H9 (cell line): Measurements from ENCODE around the gene TBC1D5. TPM values are rescaled to one million over a fixed set of nuclear protein-coding genes. Genes with fewer than 3 reads are reported as not detected.

Experiments used
- DNase-seq: peaks from one replicate; pipeline ENCODE4 v3.0.0-alpha.2; 2017
- H2AFZ ChIP-seq: one replicate; pipeline ENCODE4 v1.6.1; 2013; ENCODE audit warnings: mild to moderate bottlenecking, low read length, control low read depth, moderate library complexity
- H2AK5ac ChIP-seq: 2 replicates; pipeline ENCODE4 v1.6.1; 2013; ENCODE audit warnings: low read length, control low read depth, mixed read lengths; ENCODE audit not compliant: insufficient read length
- H2BK120ac ChIP-seq: one replicate; pipeline ENCODE4 v1.6.1; 2013; ENCODE audit warnings: low read depth, mild to moderate bottlenecking, low read length, control low read depth, inconsistent platforms; ENCODE audit not compliant: poor library complexity, severe bottlenecking
- H2BK12ac ChIP-seq: 2 replicates; pipeline ENCODE4 v1.6.1; 2013; ENCODE audit warnings: low read length, control low read depth, mixed read lengths, low read depth; ENCODE audit not compliant: insufficient read length
- H2BK15ac ChIP-seq: 2 replicates; pipeline ENCODE4 v1.6.1; 2013; ENCODE audit warnings: low read depth, low read length, control low read depth
- H2BK20ac ChIP-seq: one replicate; pipeline ENCODE4 v1.6.1; 2013; ENCODE audit warnings: low read depth, mild to moderate bottlenecking, low read length, control low read depth, inconsistent platforms; ENCODE audit not compliant: poor library complexity, severe bottlenecking
- H2BK5ac ChIP-seq: 2 replicates; pipeline ENCODE4 v1.6.1; 2013; ENCODE audit warnings: low read length, control low read depth, mixed read lengths; ENCODE audit not compliant: insufficient read length
- H3K14ac ChIP-seq: 2 replicates; pipeline ENCODE4 v1.6.1; 2013; ENCODE audit warnings: low read length, control low read depth; ENCODE audit not compliant: insufficient read depth
- H3K18ac ChIP-seq: 2 replicates; pipeline ENCODE4 v1.6.1; 2013; ENCODE audit warnings: low read depth, mild to moderate bottlenecking, mixed read lengths, low read length, control low read depth; ENCODE audit not compliant: insufficient read length
- H3K23ac ChIP-seq: 2 replicates; pipeline ENCODE4 v1.6.1; 2013; ENCODE audit warnings: low read length, control low read depth, mixed read lengths, low read depth; ENCODE audit not compliant: insufficient read length
- H3K23me2 ChIP-seq: 2 replicates; pipeline ENCODE4 v1.6.1; 2013; ENCODE audit warnings: low read depth, mild to moderate bottlenecking, mixed read lengths, low read length, control low read depth; ENCODE audit not compliant: insufficient read length, poor library complexity, severe bottlenecking
- H3K27ac ChIP-seq: 2 replicates; pipeline ENCODE4 v1.5.1; 2013; ENCODE audit warnings: low read length, control low read depth, mixed read lengths, low read depth; ENCODE audit not compliant: insufficient read length
- H3K27me3 ChIP-seq: 2 replicates; pipeline ENCODE4 v1.6.1; 2013; ENCODE audit warnings: low read length, control low read depth, inconsistent platforms; ENCODE audit not compliant: insufficient read depth
- H3K4ac ChIP-seq: 2 replicates; pipeline ENCODE4 v1.6.1; 2013; ENCODE audit warnings: low read depth, mild to moderate bottlenecking, control low read depth, inconsistent platforms, low read length, moderate library complexity
- H3K4me1 ChIP-seq: 2 replicates; pipeline ENCODE4 v1.6.1; 2013; ENCODE audit warnings: low read length, control low read depth, inconsistent platforms; ENCODE audit not compliant: insufficient read depth
- H3K4me2 ChIP-seq: 2 replicates; pipeline ENCODE4 v1.6.1; 2013; ENCODE audit warnings: low read length, control low read depth, mixed read lengths; ENCODE audit not compliant: insufficient read length, insufficient read depth
- H3K56ac ChIP-seq: 2 replicates; pipeline ENCODE4 v1.6.1; 2013; ENCODE audit warnings: low read depth, mild to moderate bottlenecking, mixed read lengths, low read length, control low read depth; ENCODE audit not compliant: insufficient read length
- H3K79me1 ChIP-seq: 2 replicates; pipeline ENCODE4 v1.6.1; 2013; ENCODE audit warnings: low read depth, mild to moderate bottlenecking, moderate library complexity, low read length, control low read depth, inconsistent platforms; ENCODE audit not compliant: insufficient read depth, poor library complexity, severe bottlenecking
- H3K79me2 ChIP-seq: 2 replicates; pipeline ENCODE4 v1.6.1; 2013; ENCODE audit warnings: low read length, control low read depth, inconsistent platforms; ENCODE audit not compliant: insufficient read depth
- H3K9ac ChIP-seq: 2 replicates; pipeline ENCODE4 v1.6.1; 2013; ENCODE audit warnings: low read length, control low read depth, mixed read lengths; ENCODE audit not compliant: insufficient read length; ENCODE audit errors: extremely low read depth
- H3K9me3 ChIP-seq: one replicate; pipeline ENCODE4 v1.6.1; 2013; ENCODE audit warnings: low read depth, low read length, inconsistent platforms; ENCODE audit not compliant: control insufficient read depth
- H3T11ph ChIP-seq: one replicate; pipeline ENCODE4 v1.6.1; 2013; ENCODE audit warnings: mild to moderate bottlenecking, low read length, control low read depth, inconsistent platforms
- H4K20me1 ChIP-seq: one replicate; pipeline ENCODE4 v1.6.1; 2013; ENCODE audit not compliant: control insufficient read depth, insufficient read length, insufficient read depth
- H4K5ac ChIP-seq: 2 replicates; pipeline ENCODE4 v1.6.1; 2013; ENCODE audit warnings: low read depth, mild to moderate bottlenecking, mixed read lengths, low read length, control low read depth; ENCODE audit not compliant: insufficient read length
- H4K8ac ChIP-seq: replicated peaks from 2 replicates; pipeline ENCODE4 v1.6.1; 2013; ENCODE audit warnings: low read length, control low read depth, mixed read lengths, low read depth; ENCODE audit not compliant: insufficient read length
- H4K91ac ChIP-seq: 2 replicates; pipeline ENCODE4 v1.6.1; 2013; ENCODE audit warnings: low read depth, mild to moderate bottlenecking, moderate library complexity, mixed read lengths, low read length, control low read depth; ENCODE audit not compliant: insufficient read length
- H3K27ac Mint-ChIP-seq, 3 experiments: 2 replicates in 2 of 3; 3 replicates in 1 of 3; pipeline ENCODE4 v1.8.0; 2020 to 2021; ENCODE audit warnings: mixed read lengths in 3 of 3, mild to moderate bottlenecking in 1 of 3, moderate library complexity in 1 of 3
- H3K27me3 Mint-ChIP-seq: 2 replicates; pipeline ENCODE4 v1.8.0; 2021; ENCODE audit warnings: low read depth, mild to moderate bottlenecking, moderate library complexity, mixed read lengths
- H3K36me3 Mint-ChIP-seq, 3 experiments: 2 replicates in 2 of 3; 3 replicates in 1 of 3; pipeline ENCODE4 v1.8.0; 2020 to 2021; ENCODE audit warnings: low read depth in 3 of 3, mixed read lengths in 3 of 3; ENCODE audit not compliant: insufficient read depth in 1 of 3
- H3K4me1 Mint-ChIP-seq, 2 experiments: 2 replicates each; pipeline ENCODE4 v1.8.0; 2020; ENCODE audit warnings: mixed read lengths in 2 of 2
- H3K4me3 Mint-ChIP-seq, 2 experiments: 2 replicates in 1 of 2; 3 replicates in 1 of 2; pipeline ENCODE4 v1.8.0; 2020 to 2021; ENCODE audit warnings: mild to moderate bottlenecking in 2 of 2, mixed read lengths in 2 of 2, moderate library complexity in 1 of 2
- H3K9me3 Mint-ChIP-seq, 2 experiments: 2 replicates in 1 of 2; 3 replicates in 1 of 2; pipeline ENCODE4 v1.8.0; 2020; ENCODE audit warnings: mild to moderate bottlenecking in 2 of 2, mixed read lengths in 2 of 2, moderate library complexity in 1 of 2
- CTCF ChIP-seq: fragments of 200-600 bp; sonication (generic); conservative IDR thresholded peaks from 3 replicates; pipeline ENCODE4 v1.8.0; 2021; ENCODE audit warnings: antibody characterized with exemption, mild to moderate bottlenecking
- WGBS: extraction: QIAGEN DNeasy Blood & Tissue Kit; methylation state at CpG from one replicate; pipeline ENCODE4 v1.1.7; 2013; ENCODE audit warnings: missing lambda C conversion rate, low lambda C conversion rate, mixed read lengths; ENCODE audit not compliant: insufficient read length; ENCODE audit errors: extremely low coverage; 5-methylcytosine and 5-hydroxymethylcytosine counted together
- total RNA-seq: library from RNA; stranded (reverse); gene quantifications from 2 replicates; pipeline ENCODE4 v1.2.1, GENCODE V29; 2021

Gene TBC1D5
- total RNA-seq, 1 experiment from 2014 or later, result 25.0 TPM

GRCh38 chr3:17442332-17443049 is 299.9 kb downstream of the TBC1D5 start:
- H3K9me3 Mint-ChIP-seq, result no peaks in the 10 kb centered on the region; a peak in 1 of 5 replicates
- no peak overlapping the region for H4K5ac ChIP-seq
- H3K79me1 ChIP-seq, result no peaks in the 10 kb centered on the region
- no peaks in the 10 kb centered on the region for H3K27me3 Mint-ChIP-seq
- H3K18ac ChIP-seq, result no peak overlapping the region
- no peak for TF ChIP-seq CTCF
- no peaks in the 10 kb centered on the region for H4K20me1 ChIP-seq
- no CpG with 5 or more reads among the region's 3 CpGs for WGBS
- H3K14ac ChIP-seq, result no peak overlapping the region
- H3T11ph ChIP-seq, result no peak overlapping the region
- no peak overlapping the region for H3K56ac ChIP-seq
- H3K4me1 Mint-ChIP-seq, result peaks cover 0 to 2% of the 10 kb centered on the region in 2 experiments; a peak in 1 of 4 replicates
- no peak overlapping the region for H3K4me2 ChIP-seq
- no peak overlapping the region for H2BK5ac ChIP-seq
- no peak overlapping the region for H3K4ac ChIP-seq
- H3K4me3 Mint-ChIP-seq, result no peak overlapping the region; a peak in 1 of 5 replicates
- no peak overlapping the region for H2BK20ac ChIP-seq
- no peak overlapping the region for H3K23ac ChIP-seq
- no peak overlapping the region for H2AFZ ChIP-seq
- H3K23me2 ChIP-seq, result no peaks in the 10 kb centered on the region
- H3K27ac Mint-ChIP-seq, result peak overlapping the region in 1 of 3 experiments; percentile 52; a peak in 2 of 7 replicates
- H3K36me3 Mint-ChIP-seq, result peaks cover 0 to 2% (median 0%) of the 10 kb centered on the region in 3 experiments; a peak in 1 of 7 replicates
- H4K8ac ChIP-seq, result no peak overlapping the region
- H3K9me3 ChIP-seq, result no peaks in the 10 kb centered on the region
- H2AK5ac ChIP-seq, result no peak overlapping the region
- H3K27ac ChIP-seq, result no peak overlapping the region
- no peaks in the 10 kb centered on the region for H3K79me2 ChIP-seq
- no peak overlapping the region for H2BK120ac ChIP-seq
- no peak overlapping the region for H4K91ac ChIP-seq
- no peak overlapping the region for H2BK15ac ChIP-seq
- no peaks in the 10 kb centered on the region for H3K4me1 ChIP-seq
- no peaks in the 10 kb centered on the region for H3K27me3 ChIP-seq
- H3K9ac ChIP-seq, result no peak overlapping the region
- DNase-seq, result no peak
- H2BK12ac ChIP-seq, result no peak overlapping the region
